Neural progenitor cell (in vitro differentiated cells): Measurements from ENCODE around the gene STK25. TPM values are rescaled to one million over a fixed set of nuclear protein-coding genes. Genes with fewer than 3 reads are reported as not detected.
"Not testable (repeated sequence)": the region's sequence is repeated elsewhere in the genome, so short reads cannot be mapped to it uniquely, and the experiment has no call there.

Source experiments
- DNase-seq: peaks from one replicate; pipeline ENCODE4 v3.0.0-alpha.2; 2016; ENCODE audit warnings: low spot score
- H2AFZ ChIP-seq: fragments of 200-600 bp; sonication (generic); replicated peaks from 2 replicates; pipeline ENCODE4 v1.6.1; 2016; ENCODE audit warnings: antibody characterized with exemption
- H3F3A ChIP-seq: fragments of 200-600 bp; sonication (generic); 2 replicates; pipeline ENCODE4 v1.6.1; 2016; ENCODE audit warnings: antibody characterized with exemption, low read depth
- H3K27ac ChIP-seq: fragments of 200-600 bp; sonication (generic); 2 replicates; pipeline ENCODE4 v1.5.1; 2016; ENCODE audit warnings: mild to moderate bottlenecking
- H3K27me3 ChIP-seq: fragments of 200-600 bp; sonication (generic); 2 replicates; pipeline ENCODE4 v1.6.1; 2016; ENCODE audit warnings: mild to moderate bottlenecking, moderate library complexity
- H3K36me3 ChIP-seq: fragments of 200-600 bp; sonication (generic); 2 replicates; pipeline ENCODE4 v1.5.1; 2016
- H3K4me1 ChIP-seq: fragments of 200-600 bp; sonication (generic); 2 replicates; pipeline ENCODE4 v1.6.1; 2016; ENCODE audit warnings: mixed run types
- H3K4me2 ChIP-seq: fragments of 200-600 bp; sonication (generic); 2 replicates; pipeline ENCODE4 v1.6.1; 2016
- H3K4me3 ChIP-seq: fragments of 200-600 bp; sonication (generic); 2 replicates; pipeline ENCODE4 v1.5.1; 2016
- H3K79me2 ChIP-seq: fragments of 200-600 bp; sonication (generic); 2 replicates; pipeline ENCODE4 v1.6.1; 2016; ENCODE audit warnings: low read depth
- H3K9ac ChIP-seq: fragments of 200-600 bp; sonication (generic); 2 replicates; pipeline ENCODE4 v1.6.1; 2016
- H3K9me3 ChIP-seq: fragments of 200-600 bp; sonication (generic); 2 replicates; pipeline ENCODE4 v1.5.1; 2016; ENCODE audit warnings: low read depth
- H4K20me1 ChIP-seq: fragments of 200-600 bp; sonication (generic); 2 replicates; pipeline ENCODE4 v1.6.1; 2016; ENCODE audit warnings: low read depth
- H3K27ac Mint-ChIP-seq: 3 replicates; pipeline ENCODE4 v1.8.0; 2021; ENCODE audit warnings: mixed read lengths
- H3K27me3 Mint-ChIP-seq: 2 replicates; pipeline ENCODE4 v1.8.0; 2022; ENCODE audit warnings: low read depth, mild to moderate bottlenecking, inconsistent platforms, moderate library complexity, mixed read lengths; ENCODE audit not compliant: insufficient read depth
- H3K36me3 Mint-ChIP-seq: 3 replicates; pipeline ENCODE4 v1.8.0; 2021; ENCODE audit warnings: mixed read lengths
- H3K4me1 Mint-ChIP-seq: 3 replicates; pipeline ENCODE4 v1.8.0; 2021; ENCODE audit warnings: mixed read lengths
- H3K4me3 Mint-ChIP-seq: 3 replicates; pipeline ENCODE4 v1.8.0; 2021; ENCODE audit warnings: mild to moderate bottlenecking, moderate library complexity, mixed read lengths
- H3K9me3 Mint-ChIP-seq: 3 replicates; pipeline ENCODE4 v1.8.0; 2020; ENCODE audit warnings: mixed read lengths
- EZH2 ChIP-seq: fragments of 200-600 bp; sonication (generic); IDR thresholded peaks from 2 replicates; pipeline ENCODE4 v1.6.1; 2017; ENCODE audit warnings: antibody characterized with exemption, mild to moderate bottlenecking, moderate library complexity
- EZH2phosphoT487 ChIP-seq: fragments of 200-600 bp; sonication (generic); IDR thresholded peaks from 2 replicates; pipeline ENCODE4 v1.6.1; 2017; ENCODE audit warnings: antibody characterized with exemption
- total RNA-seq: library from RNA; depleted of rRNA; stranded (reverse); fragments of >200 nt; gene quantifications from 2 replicates; pipeline ENCODE4 v1.2.3, GENCODE V29; 2015; ENCODE audit warnings: low replicate concordance
- TF ChIP-seq, protein P1 (sequence below): fragments of 200-600 bp; sonication (generic); IDR thresholded peaks from 2 replicates; pipeline ENCODE4 v1.5.1; 2017; ENCODE audit warnings: antibody characterized with exemption, mild to moderate bottlenecking

The STK25 gene
- total RNA-seq, 1 donor from 2014 or later, result 164 TPM

- Mint-ChIP-seq H3K4me3 (peak overlapping the region; percentile 92), H3K27me3 (no peaks in the 10 kb centered on the region), H3K9me3 (no peaks in the 10 kb centered on the region), H3K4me1 (peaks cover 19% of the 10 kb centered on the region), H3K27ac (peak overlapping the region; percentile 2), H3K36me3 (peaks cover 3% of the 10 kb centered on the region)
- peak overlapping the region; percentile 95 for H3K4me3 ChIP-seq
- H3K9ac ChIP-seq, result peak overlapping the region; percentile 52
- H3K9me3 ChIP-seq, result no peaks in the 10 kb centered on the region
- H3K4me2 ChIP-seq, result peak overlapping the region; percentile 92
- no peak overlapping the region for H2AFZ ChIP-seq
- TF ChIP-seq, protein P1, sequence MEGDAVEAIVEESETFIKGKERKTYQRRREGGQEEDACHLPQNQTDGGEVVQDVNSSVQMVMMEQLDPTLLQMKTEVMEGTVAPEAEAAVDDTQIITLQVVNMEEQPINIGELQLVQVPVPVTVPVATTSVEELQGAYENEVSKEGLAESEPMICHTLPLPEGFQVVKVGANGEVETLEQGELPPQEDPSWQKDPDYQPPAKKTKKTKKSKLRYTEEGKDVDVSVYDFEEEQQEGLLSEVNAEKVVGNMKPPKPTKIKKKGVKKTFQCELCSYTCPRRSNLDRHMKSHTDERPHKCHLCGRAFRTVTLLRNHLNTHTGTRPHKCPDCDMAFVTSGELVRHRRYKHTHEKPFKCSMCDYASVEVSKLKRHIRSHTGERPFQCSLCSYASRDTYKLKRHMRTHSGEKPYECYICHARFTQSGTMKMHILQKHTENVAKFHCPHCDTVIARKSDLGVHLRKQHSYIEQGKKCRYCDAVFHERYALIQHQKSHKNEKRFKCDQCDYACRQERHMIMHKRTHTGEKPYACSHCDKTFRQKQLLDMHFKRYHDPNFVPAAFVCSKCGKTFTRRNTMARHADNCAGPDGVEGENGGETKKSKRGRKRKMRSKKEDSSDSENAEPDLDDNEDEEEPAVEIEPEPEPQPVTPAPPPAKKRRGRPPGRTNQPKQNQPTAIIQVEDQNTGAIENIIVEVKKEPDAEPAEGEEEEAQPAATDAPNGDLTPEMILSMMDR, result no peak
- TF ChIP-seq EZH2phosphoT487 (no peak), EZH2 (no peak)
- H3K27me3 ChIP-seq, result peaks cover 11% of the 10 kb centered on the region
- H3F3A ChIP-seq, result no peaks in the 10 kb centered on the region
- H3K79me2 ChIP-seq, result peaks cover 62% of the 10 kb centered on the region
- H4K20me1 ChIP-seq, result peaks cover 47% of the 10 kb centered on the region
- no peaks in the 10 kb centered on the region for H3K36me3 ChIP-seq
- peaks cover 22% of the 10 kb centered on the region for H3K4me1 ChIP-seq
- no peak for DNase-seq
- no peak overlapping the region for H3K27ac ChIP-seq
Measured at GRCh38 chr2:241506793-241507429, 1.5 kb downstream of the STK25 start.

DNA sequence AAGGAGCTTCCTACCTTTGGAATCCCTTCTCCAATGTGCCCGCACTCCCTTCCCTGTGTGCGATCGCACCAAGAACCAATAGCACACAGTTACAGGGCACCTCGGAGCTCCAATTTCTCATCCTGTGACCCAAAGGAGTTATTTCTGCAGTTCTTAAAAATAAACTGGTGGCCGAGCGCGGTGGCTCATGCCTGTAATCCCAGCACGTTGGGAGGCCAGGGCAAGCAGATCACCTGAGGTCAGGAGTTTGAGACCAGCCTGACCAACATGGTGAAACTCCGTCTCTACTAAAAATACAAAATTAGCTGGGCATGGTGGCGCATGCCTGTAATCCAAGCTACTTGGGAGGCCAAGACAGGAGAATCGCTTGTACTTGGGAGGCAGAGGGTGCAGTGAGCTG, 2.1 kb downstream of the STK25 start:
- Mint-ChIP-seq H3K4me3 (peak overlapping the region; percentile 92), H3K4me1 (peaks cover 19% of the 10 kb centered on the region)
- peaks cover 68% of the 10 kb centered on the region for H3K79me2 ChIP-seq
- not testable (repeated sequence) for H3K27ac ChIP-seq, H2AFZ ChIP-seq, H3K4me3 ChIP-seq, H3K9me3 Mint-ChIP-seq, DNase-seq, H3K36me3 Mint-ChIP-seq, H3K9ac ChIP-seq, H3K4me2 ChIP-seq, H3F3A ChIP-seq, H3K9me3 ChIP-seq, H3K36me3 ChIP-seq, H3K27ac Mint-ChIP-seq, H3K27me3 Mint-ChIP-seq
- H3K4me1 ChIP-seq, result peaks cover 22% of the 10 kb centered on the region
- peaks cover 52% of the 10 kb centered on the region for H4K20me1 ChIP-seq
- peaks cover 11% of the 10 kb centered on the region for H3K27me3 ChIP-seq

GRCh38 chr2:241505781-241506201, 2.6 kb downstream of the STK25 start:
- no peak overlapping the region for H3K27ac ChIP-seq

More at GRCh38 chr2:241505781-241506201, 2.6 kb downstream of the STK25 start:
- Mint-ChIP-seq H3K4me3 (peak overlapping the region; percentile 24), H3K4me1 (peaks cover 19% of the 10 kb centered on the region), H3K27ac (no peak overlapping the region), H3K36me3 (peaks cover 4% of the 10 kb centered on the region), H3K27me3 (no peaks in the 10 kb centered on the region), H3K9me3 (no peaks in the 10 kb centered on the region)
- H3K9me3 ChIP-seq, result no peaks in the 10 kb centered on the region
- H3K36me3 ChIP-seq, result no peaks in the 10 kb centered on the region
- H2AFZ ChIP-seq, result no peak overlapping the region
- H4K20me1 ChIP-seq, result peaks cover 56% of the 10 kb centered on the region
- peaks cover 68% of the 10 kb centered on the region for H3K79me2 ChIP-seq
- no peak overlapping the region for H3K4me3 ChIP-seq
- H3K4me2 ChIP-seq, result peak overlapping the region; percentile 10
- peaks cover 11% of the 10 kb centered on the region for H3K27me3 ChIP-seq
- no peak overlapping the region for H3K9ac ChIP-seq
- TF ChIP-seq, protein P1, result no peak
- TF ChIP-seq EZH2phosphoT487 (no peak), EZH2 (no peak)
- H3K4me1 ChIP-seq, result peaks cover 22% of the 10 kb centered on the region
- H3F3A ChIP-seq, result no peaks in the 10 kb centered on the region
- no peak for DNase-seq
